ENCODE results near the gene AOC3. TPM values are rescaled to one million over a fixed set of nuclear protein-coding genes. Genes with fewer than 3 reads are reported as not detected.
"Not testable (repeated sequence)": the region's sequence is repeated elsewhere in the genome, so short reads cannot be mapped to it uniquely, and the experiment has no call there.

The AOC3 gene
- polyA plus RNA-seq, 3 donors: 0.85 TPM; not detected in 2

DNA sequence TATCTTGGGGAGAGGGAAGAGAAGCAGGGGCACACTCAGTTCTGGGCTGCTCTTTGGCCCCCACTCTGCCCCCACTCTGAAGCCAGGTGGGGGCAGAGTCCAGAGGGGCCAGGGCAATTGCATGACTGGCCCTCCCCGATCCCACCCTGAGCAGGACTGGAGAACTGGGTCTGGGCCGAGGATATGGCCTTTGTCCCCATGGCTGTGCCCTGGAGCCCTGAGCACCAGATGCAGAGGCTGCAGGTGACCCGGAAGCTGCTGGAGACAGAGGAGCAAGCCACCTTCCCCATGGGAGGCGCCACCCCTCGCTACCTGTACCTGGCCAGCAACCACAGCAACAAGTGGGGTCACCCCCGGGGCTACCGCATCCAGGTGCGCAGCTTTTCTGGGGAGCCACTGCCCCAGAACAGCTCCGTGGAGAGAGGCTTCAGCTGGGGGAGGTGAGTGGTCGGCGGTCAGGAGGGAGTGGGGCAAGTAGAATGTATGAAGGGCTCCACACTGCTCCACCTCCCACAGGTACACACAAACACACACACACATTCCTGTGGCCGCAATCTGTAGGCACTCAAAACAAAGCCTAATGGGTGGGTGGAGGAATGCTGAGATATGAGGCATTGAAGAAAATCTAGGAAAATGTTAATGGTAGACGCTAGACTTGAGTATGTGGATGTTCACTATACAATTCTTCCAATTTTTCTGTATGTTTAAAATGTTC lies 21.4 kb downstream of the AOC3 start:
- no peak overlapping the region for H3K4me3 Mint-ChIP-seq
- Histone ChIP-seq H3K79me2 (ENCODE audit: insufficient read depth, low read length) (no peaks in the 10 kb centered on the region), H3K9ac (ENCODE audit: insufficient read depth, low read length, poor library complexity, severe bottlenecking) (no peak overlapping the region), H2AFZ (ENCODE audit: insufficient read depth, low read depth, low read length, poor library complexity, severe bottlenecking) (no peak overlapping the region), H3K36me3 (replicated peaks in 1 of 2; ENCODE audit: control insufficient read depth in 1 of 2, insufficient read depth in 2 of 2, low read length in 2 of 2) (no peaks in the 10 kb centered on the region), H3K4me1 (ENCODE audit: control insufficient read depth in 1 of 2, insufficient read depth in 2 of 2, low read length in 2 of 2) (no peaks in the 10 kb centered on the region), H3K27me3 (ENCODE audit: control insufficient read depth in 2 of 2, insufficient read depth in 2 of 2, low read length in 2 of 2) (no peaks in the 10 kb centered on the region), H3K4me2 (replicated peaks; ENCODE audit: extremely low read depth, low read length, poor library complexity, severe bottlenecking) (no peak overlapping the region), H3K4me3 (replicated peaks in 1 of 3; ENCODE audit: low read depth in 2 of 3, low read length in 3 of 3) (no peak overlapping the region), H4K20me1 (ENCODE audit: insufficient read depth, low read length) (no peaks in the 10 kb centered on the region), H3K27ac (ENCODE audit: low read depth in 1 of 2, low read length in 2 of 2) (no peak overlapping the region), H3K9me3 (replicated peaks in 1 of 2; ENCODE audit: control insufficient read depth in 1 of 2, insufficient read depth in 1 of 2, low read length in 2 of 2) (peaks cover 0 to 10% of the 10 kb centered on the region in 2 donors)
- peaks cover 3% of the 10 kb centered on the region for H3K4me1 Mint-ChIP-seq
- no peak overlapping the region for H3K27ac Mint-ChIP-seq
- peaks cover 5 to 22% (median 14%) of the 10 kb centered on the region in 7 donors for H3K9me3 Mint-ChIP-seq
- intact Hi-C loops (cut with micrococcal nuclease): no loop called here
- peaks cover 0 to 3% of the 10 kb centered on the region in 2 donors for H3K36me3 Mint-ChIP-seq
- WGBS (ENCODE audit: insufficient coverage): 100% methylated on average over 3 of the region's 13 CpGs
- peaks cover 0 to 6% (median 0%) of the 10 kb centered on the region in 3 donors for H3K27me3 Mint-ChIP-seq (ENCODE audit: low read depth in 3 of 3)
- no peak for DNase-seq
- TF ChIP-seq, protein P1, sequence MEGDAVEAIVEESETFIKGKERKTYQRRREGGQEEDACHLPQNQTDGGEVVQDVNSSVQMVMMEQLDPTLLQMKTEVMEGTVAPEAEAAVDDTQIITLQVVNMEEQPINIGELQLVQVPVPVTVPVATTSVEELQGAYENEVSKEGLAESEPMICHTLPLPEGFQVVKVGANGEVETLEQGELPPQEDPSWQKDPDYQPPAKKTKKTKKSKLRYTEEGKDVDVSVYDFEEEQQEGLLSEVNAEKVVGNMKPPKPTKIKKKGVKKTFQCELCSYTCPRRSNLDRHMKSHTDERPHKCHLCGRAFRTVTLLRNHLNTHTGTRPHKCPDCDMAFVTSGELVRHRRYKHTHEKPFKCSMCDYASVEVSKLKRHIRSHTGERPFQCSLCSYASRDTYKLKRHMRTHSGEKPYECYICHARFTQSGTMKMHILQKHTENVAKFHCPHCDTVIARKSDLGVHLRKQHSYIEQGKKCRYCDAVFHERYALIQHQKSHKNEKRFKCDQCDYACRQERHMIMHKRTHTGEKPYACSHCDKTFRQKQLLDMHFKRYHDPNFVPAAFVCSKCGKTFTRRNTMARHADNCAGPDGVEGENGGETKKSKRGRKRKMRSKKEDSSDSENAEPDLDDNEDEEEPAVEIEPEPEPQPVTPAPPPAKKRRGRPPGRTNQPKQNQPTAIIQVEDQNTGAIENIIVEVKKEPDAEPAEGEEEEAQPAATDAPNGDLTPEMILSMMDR (IDR thresholded peaks at IDR 0.05): no peak

GRCh38 chr17:42873315-42873714 lies 22.3 kb downstream of the AOC3 start:
- WGBS (ENCODE audit: insufficient coverage): 84% methylated on average over 2 of the region's 6 CpGs
- no peak overlapping the region for H3K9ac ChIP-seq (ENCODE audit: insufficient read depth, low read length, poor library complexity, severe bottlenecking)
- no peak overlapping the region for H3K4me3 ChIP-seq (replicated peaks in 1 of 3; ENCODE audit: low read depth in 2 of 3, low read length in 3 of 3)
- DNase-seq: no peak
- no peak overlapping the region for H3K27ac ChIP-seq (ENCODE audit: low read depth in 1 of 2, low read length in 2 of 2)
- no peaks in the 10 kb centered on the region for H3K79me2 ChIP-seq (ENCODE audit: insufficient read depth, low read length)
- H3K36me3 ChIP-seq (replicated peaks in 1 of 2; ENCODE audit: control insufficient read depth in 1 of 2, insufficient read depth in 2 of 2, low read length in 2 of 2): no peaks in the 10 kb centered on the region
- no peak overlapping the region for H3K4me3 Mint-ChIP-seq
- H3K27me3 Mint-ChIP-seq (ENCODE audit: low read depth in 3 of 3): peaks cover 4 to 10% (median 5%) of the 10 kb centered on the region in 3 donors
- no peak overlapping the region for H2AFZ ChIP-seq (ENCODE audit: insufficient read depth, low read depth, low read length, poor library complexity, severe bottlenecking)
- H3K27me3 ChIP-seq (ENCODE audit: control insufficient read depth in 2 of 2, insufficient read depth in 2 of 2, low read length in 2 of 2): no peaks in the 10 kb centered on the region
- TF ChIP-seq, protein P1 (IDR thresholded peaks at IDR 0.05): no peak
- H3K36me3 Mint-ChIP-seq: peaks cover 0 to 3% of the 10 kb centered on the region in 2 donors
- no peaks in the 10 kb centered on the region for H4K20me1 ChIP-seq (ENCODE audit: insufficient read depth, low read length)
- intact Hi-C loops (cut with micrococcal nuclease): no loop called here
- peaks cover 0 to 10% of the 10 kb centered on the region in 2 donors for H3K9me3 ChIP-seq (replicated peaks in 1 of 2; ENCODE audit: control insufficient read depth in 1 of 2, insufficient read depth in 1 of 2, low read length in 2 of 2)
- no peak overlapping the region for H3K4me2 ChIP-seq (replicated peaks; ENCODE audit: extremely low read depth, low read length, poor library complexity, severe bottlenecking)
- H3K4me1 Mint-ChIP-seq: peaks cover 3% of the 10 kb centered on the region
- H3K4me1 ChIP-seq (ENCODE audit: control insufficient read depth in 1 of 2, insufficient read depth in 2 of 2, low read length in 2 of 2): no peaks in the 10 kb centered on the region
- H3K27ac Mint-ChIP-seq: no peak overlapping the region
- H3K9me3 Mint-ChIP-seq: peaks cover 5 to 22% (median 14%) of the 10 kb centered on the region in 7 donors

DNA sequence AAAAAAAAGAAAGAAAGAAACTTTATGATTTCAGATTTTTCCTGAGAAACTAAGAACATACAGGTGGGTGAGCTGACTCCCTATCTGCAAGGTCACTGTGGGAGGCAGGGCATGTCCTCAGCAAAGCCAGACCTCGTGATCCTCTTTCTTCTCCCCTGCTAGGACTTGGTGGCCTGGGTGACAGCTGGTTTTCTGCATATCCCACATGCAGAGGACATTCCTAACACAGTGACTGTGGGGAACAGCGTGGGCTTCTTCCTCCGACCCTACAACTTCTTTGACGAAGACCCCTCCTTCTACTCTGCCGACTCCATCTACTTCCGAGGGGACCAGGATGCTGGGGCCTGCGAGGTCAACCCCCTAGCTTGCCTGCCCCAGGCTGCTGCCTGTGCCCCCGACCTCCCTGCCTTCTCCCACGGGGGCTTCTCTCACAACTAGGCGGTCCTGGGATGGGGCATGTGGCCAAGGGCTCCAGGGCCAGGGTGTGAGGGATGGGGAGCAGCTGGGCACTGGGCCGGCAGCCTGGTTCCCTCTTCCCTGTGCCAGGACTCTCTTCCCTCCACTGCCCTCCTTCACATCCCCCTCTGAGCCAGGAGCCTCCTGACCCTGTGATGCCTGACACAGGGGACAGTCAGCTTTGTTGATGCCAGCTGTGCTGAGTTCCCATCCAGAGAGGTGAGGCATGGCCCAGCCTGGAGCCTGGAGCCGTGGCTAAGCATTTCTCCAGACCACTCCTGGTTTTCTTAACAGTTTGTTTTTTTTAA lies 23.1 kb downstream of the AOC3 start:
- H3K4me1 Mint-ChIP-seq; DNase-seq; H3K4me1 ChIP-seq (ENCODE audit: control insufficient read depth in 1 of 2, insufficient read depth in 2 of 2, low read length in 2 of 2); H2AFZ ChIP-seq (ENCODE audit: insufficient read depth, low read depth, low read length, poor library complexity, severe bottlenecking); H4K20me1 ChIP-seq (ENCODE audit: insufficient read depth, low read length); H3K79me2 ChIP-seq (ENCODE audit: insufficient read depth, low read length); H3K4me3 ChIP-seq (replicated peaks in 1 of 3; ENCODE audit: low read depth in 2 of 3, low read length in 3 of 3); intact Hi-C loops (cut with micrococcal nuclease); H3K36me3 Mint-ChIP-seq; H3K36me3 ChIP-seq (replicated peaks in 1 of 2; ENCODE audit: control insufficient read depth in 1 of 2, insufficient read depth in 2 of 2, low read length in 2 of 2); H3K9ac ChIP-seq (ENCODE audit: insufficient read depth, low read length, poor library complexity, severe bottlenecking); H3K4me2 ChIP-seq (replicated peaks; ENCODE audit: extremely low read depth, low read length, poor library complexity, severe bottlenecking); H3K27ac ChIP-seq (ENCODE audit: low read depth in 1 of 2, low read length in 2 of 2); H3K27me3 ChIP-seq (ENCODE audit: control insufficient read depth in 2 of 2, insufficient read depth in 2 of 2, low read length in 2 of 2); H3K9me3 ChIP-seq (replicated peaks in 1 of 2; ENCODE audit: control insufficient read depth in 1 of 2, insufficient read depth in 1 of 2, low read length in 2 of 2); H3K4me3 Mint-ChIP-seq; H3K27ac Mint-ChIP-seq: not testable (repeated sequence)
- WGBS (ENCODE audit: insufficient coverage): 86% methylated on average over 1 of the region's 12 CpGs
- Mint-ChIP-seq H3K27me3 (ENCODE audit: low read depth in 3 of 3) (peaks cover 7 to 10% (median 8%) of the 10 kb centered on the region in 3 donors), H3K9me3 (peaks cover 5 to 22% (median 14%) of the 10 kb centered on the region in 7 donors)

Data from CD14-positive monocyte (primary cell).